ENCODE measurements around the gene AFP. TPM values are rescaled to one million over a fixed set of nuclear protein-coding genes. Genes with fewer than 3 reads are reported as not detected.

AFP gene
- total and polyA plus RNA-seq, 2 of the 8 experiments (the other 6 are each of a cell fraction or from before 2014, with no cell fraction given): 6.1 to 10.4 TPM

- H2AFZ ChIP-seq (ENCODE audit: low read length): no peak overlapping the region
These were observed 16.1 kb downstream of the AFP start for GRCh38 chr4:73451981-73452747.

More at GRCh38 chr4:73451981-73452747, 16.1 kb downstream of the AFP start:
- Histone ChIP-seq H3K36me3 (ENCODE audit: control insufficient read depth in 2 of 4, insufficient read depth in 4 of 4, low read length in 3 of 4) (peaks cover 0 to 2% (median 0%) of the 10 kb centered on the region in 4 experiments; a peak in 2 of 8 replicates), H4K8ac (ENCODE audit: extremely low read depth, insufficient read depth, low read length) (no peak overlapping the region), H2BK15ac (ENCODE audit: low read length) (no peak overlapping the region), H3K23ac (ENCODE audit: insufficient read length) (no peak overlapping the region), H3K56ac (replicated peaks; ENCODE audit: insufficient read length, low read depth, low read length) (no peak overlapping the region), H3K4me3 (ENCODE audit: extremely low read depth in 1 of 4, insufficient read depth in 2 of 4, low read depth in 3 of 4, low read length in 4 of 4) (peak overlapping the region in 1 of 4 experiments; percentile 13; a peak in 1 of 8 replicates), H3K9me3 (ENCODE audit: insufficient read depth in 2 of 2, low read depth in 1 of 2, low read length in 1 of 2) (no peaks in the 10 kb centered on the region), H2BK12ac (ENCODE audit: low read depth, low read length) (peak overlapping the region; percentile 22; the same call in 1 of the 2 replicates), H3K4me2 (ENCODE audit: insufficient read depth in 1 of 2, low read depth in 2 of 2, low read length in 2 of 2) (peak overlapping the region; percentile 41 to 62), H3K79me2 (ENCODE audit: control insufficient read depth in 1 of 2, insufficient read depth in 2 of 2, low read length in 2 of 2) (no peaks in the 10 kb centered on the region), H2BK20ac (ENCODE audit: low read length) (peak overlapping the region; percentile 36; the same call in 1 of the 2 replicates), H4K5ac (ENCODE audit: insufficient read length, low read depth, low read length) (no peak overlapping the region), H2BK5ac (ENCODE audit: low read depth, low read length) (peak overlapping the region; percentile 82; the same call in 1 of the 2 replicates), H3K79me1 (ENCODE audit: low read depth, low read length) (no peaks in the 10 kb centered on the region), H3K4ac (replicated peaks; ENCODE audit: insufficient read length, low read depth, low read length) (no peak overlapping the region), H4K20me1 (replicated peaks in 1 of 2; ENCODE audit: control insufficient read depth in 1 of 2, insufficient read depth in 2 of 2, low read length in 2 of 2) (no peaks in the 10 kb centered on the region), H4K91ac (replicated peaks; ENCODE audit: insufficient read length, low read length) (peak overlapping the region; percentile 30), H2AK5ac (ENCODE audit: low read depth, low read length) (no peak overlapping the region), H3K18ac (ENCODE audit: extremely low read depth, low read length) (peak overlapping the region; percentile 52; the same call in 1 of the 2 replicates), H3K14ac (ENCODE audit: insufficient read length) (no peak overlapping the region), H2BK120ac (replicated peaks; ENCODE audit: low read depth, low read length) (no peak overlapping the region), H3K9ac (replicated peaks in 1 of 4; ENCODE audit: extremely low read depth in 1 of 4, low read depth in 3 of 4, low read length in 3 of 4) (no peak overlapping the region), H3K27me3 (replicated peaks in 1 of 4; ENCODE audit: control insufficient read depth in 3 of 4, extremely low read depth in 1 of 4, insufficient read depth in 3 of 4, low read length in 3 of 4) (no peaks in the 10 kb centered on the region), H3K23me2 (ENCODE audit: low read depth, low read length) (no peaks in the 10 kb centered on the region), H3K27ac (ENCODE audit: low read depth, low read length) (peak overlapping the region; percentile 18; the same call in 1 of the 2 replicates), H3K4me1 (replicated peaks in 1 of 4; ENCODE audit: control insufficient read depth in 3 of 4, insufficient read depth in 4 of 4, low read length in 3 of 4) (peaks cover 5 to 25% (median 14%) of the 10 kb centered on the region in 4 experiments)
- POLR2A ChIA-PET (ENCODE audit: partially characterized antibody): interaction anchor here (1.5 kb wide), 1 partner anchor 16 kb away, joined by 3 read pairs; no protein-coding TSS in a partner anchor
- CTCF ChIA-PET (ENCODE audit: partially characterized antibody): interaction anchor here (0.8 to 1.1 kb wide), 2 partner anchors 18 to 28 kb away, joined by 3 to 4 read pairs; no protein-coding TSS in a partner anchor
- 52% methylated on average over 4 of the region's 4 CpGs; no CpG with 5 or more reads in 1 of the 2 experiments for WGBS, 2 experiments (ENCODE audit: extremely low coverage in 1 of 2, insufficient coverage in 1 of 2, insufficient read length in 1 of 2, insufficient replicate concordance in 2 of 2, low coverage in 1 of 2, low lambda C conversion rate in 2 of 2, missing lambda C conversion rate in 1 of 2)
- DNase-seq (ENCODE audit: low read depth in 1 of 2, low spot score in 2 of 2): no peak
- TF ChIP-seq EZH2 (IDR thresholded peaks at IDR 0.05; ENCODE audit: low read depth, low read length, severe bottlenecking) (no peak), POU5F1 (IDR thresholded peaks at IDR 0.05; ENCODE audit: low read depth, low read length) (no peak), TEAD4 (IDR thresholded peaks at IDR 0.05; ENCODE audit: low read depth, low read length) (no peak), GTF2F1 (IDR thresholded peaks at IDR 0.05; ENCODE audit: borderline replicate concordance, low read depth, low read length) (no peak), JUN (IDR thresholded peaks at IDR 0.05; ENCODE audit: low read depth, low read length) (no peak), SUZ12 (IDR thresholded peaks at IDR 0.05; ENCODE audit: low read length) (no peak), NRF1 (IDR thresholded peaks at IDR 0.05; ENCODE audit: low read depth, low read length) (no peak)
- no peak for FAIRE-seq
